Erythroblast (primary cell): ENCODE results near the gene HSPA12A.

Experiments
- GATA1 ChIP-seq: IDR thresholded peaks from 2 replicates; pipeline ENCODE4 v1.6.1; 2011; ENCODE audit warnings: low read depth, mild to moderate bottlenecking, control low read depth, low read length, moderate library complexity
- POLR2A ChIP-seq: IDR thresholded peaks from 2 replicates; pipeline ENCODE4 v1.6.1; 2011; ENCODE audit warnings: mild to moderate bottlenecking, low read length

- no peak for TF ChIP-seq POLR2A
- no peak for TF ChIP-seq GATA1
Observed at GRCh38 chr10:116781370-116781884, 39.1 kb upstream of the HSPA12A start.
